HG03520 (cell line): ENCODE data around the gene PODXL2.
A peak's percentile ranks its signal among the peaks of the same experiment; 100 is the strongest.
"Not testable (repeated sequence)": the region's sequence is repeated elsewhere in the genome, so short reads cannot be mapped to it uniquely, and the experiment has no call there.

ENCODE experiments used
- ATAC-seq: cut with Tn5 transposase; IDR thresholded peaks from one replicate; pipeline ENCODE4 v1.9.1; 2021; ENCODE audit warnings: mild to moderate bottlenecking, moderate library complexity; ENCODE audit not compliant: unreplicated experiment

The PODXL2 gene

DNA sequence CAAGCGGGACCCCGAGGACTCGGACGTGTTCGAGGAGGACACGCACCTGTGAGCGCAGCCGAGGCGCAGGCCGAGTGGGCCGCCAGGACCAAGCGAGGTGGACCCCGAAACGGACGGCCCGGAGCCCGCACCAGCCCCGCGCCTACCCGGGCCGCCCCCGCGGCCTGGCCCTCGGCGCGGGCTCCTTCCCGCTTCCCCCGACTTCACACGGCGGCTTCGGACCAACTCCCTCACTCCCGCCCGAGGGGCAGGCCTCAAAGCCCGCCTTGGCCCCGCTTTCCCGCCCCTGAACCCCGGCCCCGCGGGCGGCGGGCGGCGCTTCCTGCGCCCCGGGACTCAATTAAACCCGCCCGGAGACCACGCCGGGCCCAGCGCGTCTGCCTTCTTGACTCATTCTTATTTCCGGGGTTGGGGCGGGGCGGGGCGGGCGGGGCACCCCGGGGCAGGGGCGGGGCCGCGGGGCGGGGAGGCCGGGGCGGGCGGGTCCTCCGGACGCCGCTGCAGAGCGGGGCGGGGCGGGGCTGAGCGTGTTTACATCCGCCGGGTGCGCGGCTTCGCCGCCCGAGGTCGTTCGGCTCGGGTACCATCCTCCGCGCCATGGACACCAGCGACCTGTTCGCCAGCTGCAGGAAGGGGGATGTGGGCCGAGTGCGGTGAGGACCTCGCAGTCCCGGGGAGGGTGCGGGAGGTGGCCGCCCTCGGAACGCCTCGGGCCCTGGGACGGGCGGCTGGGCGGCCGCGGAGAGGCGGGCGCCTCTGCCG lies 43.6 kb downstream of the PODXL2 start, which contains the start of gene ABTB1:
Gene ABTB1 (plus strand): TSS at position 524 of the 762 bp plus-strand sequence. CDS start 74 bp downstream, at position 598.
- ATAC-seq: peak; percentile 61

DNA sequence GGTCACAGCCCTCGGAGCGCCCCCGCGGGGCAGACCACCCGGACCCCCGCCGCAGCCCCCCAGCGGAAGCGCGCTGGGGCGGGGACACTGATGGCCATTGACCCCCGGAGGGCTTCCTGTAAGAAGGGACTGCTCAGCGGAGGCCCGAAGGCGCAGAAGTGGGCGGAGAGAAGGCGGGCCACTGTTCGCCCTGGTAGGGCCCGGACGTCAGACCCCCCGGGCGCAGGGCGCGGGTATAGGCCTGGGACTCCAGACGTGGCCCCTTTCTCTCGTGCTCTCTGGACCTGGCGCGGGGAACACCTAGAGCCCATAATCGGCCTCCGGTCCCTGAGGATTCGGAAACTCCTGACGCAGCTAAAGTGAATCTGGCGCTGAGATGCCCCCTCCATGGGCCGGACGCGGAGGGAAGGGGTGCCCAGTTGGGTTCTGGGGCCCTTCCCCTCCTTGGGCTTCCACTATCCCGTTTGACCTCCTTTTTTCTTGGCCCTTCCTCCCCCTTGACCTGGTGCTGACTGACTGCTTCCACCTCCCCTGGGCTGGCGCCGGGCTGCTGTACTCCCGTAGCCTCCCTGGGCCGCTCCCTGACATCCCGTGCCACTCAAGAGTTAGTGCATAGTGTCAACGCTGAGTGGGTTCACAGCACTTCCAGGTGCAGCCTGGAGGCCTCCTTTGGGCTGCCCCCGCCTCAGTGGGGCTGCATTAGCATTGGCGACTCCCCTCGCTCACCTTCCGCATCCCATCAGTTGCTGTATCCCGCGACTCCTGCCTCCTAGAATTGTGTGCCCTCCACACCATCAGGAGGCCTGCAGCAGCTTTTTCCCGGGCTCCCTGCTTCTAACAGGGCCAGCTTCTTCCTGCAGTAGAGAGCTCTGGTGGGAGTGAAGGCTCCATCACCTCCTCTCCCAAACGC lies 44.5 kb downstream of the PODXL2 start:
- ATAC-seq: peak; percentile 23

DNA sequence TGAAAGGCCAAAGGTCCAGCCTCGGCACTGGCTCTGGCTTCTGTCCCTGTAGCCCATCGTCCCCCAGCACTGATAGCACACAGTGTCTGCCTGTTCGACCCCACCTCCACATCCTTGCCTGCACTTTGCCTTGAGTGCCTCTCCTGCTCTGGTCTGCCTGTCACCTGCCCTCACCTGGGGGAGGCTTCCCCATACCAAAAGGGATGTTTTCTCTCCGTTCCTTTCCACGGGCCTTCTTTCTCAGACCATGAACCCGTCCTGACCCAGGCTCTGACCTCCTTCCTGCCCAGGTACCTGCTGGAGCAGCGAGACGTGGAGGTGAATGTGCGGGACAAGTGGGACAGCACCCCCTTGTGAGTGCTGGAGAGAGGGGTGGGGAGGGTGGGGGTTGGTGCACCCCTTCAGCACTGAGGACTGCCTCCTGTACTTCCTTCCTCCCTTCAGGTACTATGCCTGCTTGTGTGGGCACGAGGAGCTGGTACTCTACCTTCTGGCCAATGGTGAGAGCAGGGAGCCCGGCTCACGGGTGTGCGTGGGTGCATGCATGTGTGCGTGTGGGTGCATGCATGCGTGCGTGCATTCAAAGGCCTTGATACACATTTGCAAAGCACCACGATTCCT lies 45.2 kb downstream of the PODXL2 start:
- ATAC-seq: no peak

DNA sequence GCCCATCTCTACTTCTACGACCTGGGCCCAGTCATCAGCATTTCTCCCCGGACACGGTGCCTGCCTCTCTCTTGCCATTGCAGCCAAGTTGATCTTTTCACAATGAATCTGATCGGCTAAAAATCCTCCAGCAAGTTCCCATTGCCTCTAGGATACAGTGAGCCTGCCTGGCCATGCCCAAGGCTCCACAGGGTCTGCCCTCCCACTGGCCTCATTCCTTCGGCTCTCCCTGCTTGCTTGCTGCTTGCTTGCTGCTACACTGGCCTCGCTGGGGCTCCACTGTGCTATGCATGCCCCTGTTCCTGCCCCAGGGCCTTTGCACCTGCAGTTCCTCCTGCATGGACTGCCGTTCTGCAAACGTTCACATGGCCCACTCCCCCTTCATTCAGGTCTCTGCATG lies 45.8 kb downstream of the PODXL2 start:
- no peak for ATAC-seq

DNA sequence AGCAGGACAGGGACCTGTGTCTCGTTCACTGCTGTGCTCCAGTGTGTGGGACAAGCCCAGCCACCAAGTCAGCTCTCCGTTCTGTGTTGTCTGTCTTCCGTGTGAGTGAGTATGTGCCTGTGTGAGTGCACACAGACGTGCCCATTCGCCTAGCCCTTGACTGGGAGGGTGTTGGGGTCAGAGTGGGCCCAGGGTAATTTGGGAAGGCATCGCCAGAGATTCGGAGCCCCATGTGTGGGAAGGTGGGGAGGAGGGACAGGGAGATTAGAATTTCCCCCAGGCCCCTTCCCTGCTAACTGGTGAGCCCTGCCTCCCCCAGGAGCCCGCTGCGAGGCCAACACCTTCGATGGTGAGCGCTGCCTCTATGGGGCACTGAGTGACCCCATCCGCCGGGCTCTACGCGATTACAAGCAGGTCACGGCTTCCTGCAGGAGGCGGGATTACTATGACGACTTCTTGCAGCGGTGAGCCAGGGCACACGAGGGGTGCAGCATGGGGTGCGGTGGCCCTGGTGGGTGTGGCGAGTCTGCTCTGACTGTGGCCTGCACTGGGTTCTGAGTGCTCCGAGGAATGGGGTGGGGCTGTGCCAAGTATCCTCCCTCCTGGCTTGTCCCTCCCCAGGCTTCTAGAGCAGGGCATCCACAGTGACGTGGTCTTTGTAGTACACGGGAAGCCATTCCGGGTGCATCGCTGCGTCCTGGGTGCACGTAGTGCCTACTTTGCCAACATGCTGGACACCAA lies 46.8 kb downstream of the PODXL2 start:
- no peak for ATAC-seq

DNA sequence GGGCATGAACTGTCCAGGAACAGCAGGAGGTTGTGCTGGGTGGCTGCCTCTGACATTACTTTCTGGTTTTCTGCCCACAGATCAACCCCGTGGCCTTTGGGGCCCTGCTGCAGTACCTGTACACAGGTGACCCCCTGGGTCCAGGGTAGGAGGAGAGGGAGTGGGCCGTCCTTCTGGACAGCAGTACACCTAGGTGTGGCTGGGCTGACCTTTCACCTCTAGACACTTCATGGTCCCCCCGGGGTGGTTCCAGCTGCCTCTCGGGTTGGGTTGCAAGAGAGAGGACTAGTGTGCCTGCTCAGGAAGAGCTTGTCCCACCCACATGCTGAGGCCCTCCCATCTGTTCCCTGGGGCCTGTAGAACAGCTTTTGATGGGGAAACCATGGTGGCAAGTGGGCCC lies 47.5 kb downstream of the PODXL2 start:
- ATAC-seq: no peak

DNA sequence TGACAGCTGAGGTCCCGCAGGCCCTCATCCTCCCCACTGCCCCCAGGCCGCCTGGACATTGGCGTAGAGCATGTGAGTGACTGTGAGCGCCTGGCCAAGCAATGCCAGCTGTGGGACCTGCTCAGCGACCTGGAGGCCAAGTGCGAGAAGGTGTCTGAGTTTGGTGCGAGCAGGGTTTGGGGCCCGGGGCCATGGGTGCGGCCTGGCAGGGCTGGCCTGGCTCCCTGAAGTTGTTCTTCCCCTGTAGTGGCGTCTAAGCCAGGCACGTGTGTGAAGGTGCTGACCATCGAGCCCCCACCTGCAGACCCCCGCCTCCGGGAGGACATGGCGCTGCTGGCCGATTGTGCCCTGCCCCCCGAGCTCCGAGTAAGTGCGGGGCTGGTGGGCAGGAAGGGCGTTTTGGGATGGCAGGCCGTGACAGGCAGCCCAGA lies 48.0 kb downstream of the PODXL2 start:
- no peak for ATAC-seq

DNA sequence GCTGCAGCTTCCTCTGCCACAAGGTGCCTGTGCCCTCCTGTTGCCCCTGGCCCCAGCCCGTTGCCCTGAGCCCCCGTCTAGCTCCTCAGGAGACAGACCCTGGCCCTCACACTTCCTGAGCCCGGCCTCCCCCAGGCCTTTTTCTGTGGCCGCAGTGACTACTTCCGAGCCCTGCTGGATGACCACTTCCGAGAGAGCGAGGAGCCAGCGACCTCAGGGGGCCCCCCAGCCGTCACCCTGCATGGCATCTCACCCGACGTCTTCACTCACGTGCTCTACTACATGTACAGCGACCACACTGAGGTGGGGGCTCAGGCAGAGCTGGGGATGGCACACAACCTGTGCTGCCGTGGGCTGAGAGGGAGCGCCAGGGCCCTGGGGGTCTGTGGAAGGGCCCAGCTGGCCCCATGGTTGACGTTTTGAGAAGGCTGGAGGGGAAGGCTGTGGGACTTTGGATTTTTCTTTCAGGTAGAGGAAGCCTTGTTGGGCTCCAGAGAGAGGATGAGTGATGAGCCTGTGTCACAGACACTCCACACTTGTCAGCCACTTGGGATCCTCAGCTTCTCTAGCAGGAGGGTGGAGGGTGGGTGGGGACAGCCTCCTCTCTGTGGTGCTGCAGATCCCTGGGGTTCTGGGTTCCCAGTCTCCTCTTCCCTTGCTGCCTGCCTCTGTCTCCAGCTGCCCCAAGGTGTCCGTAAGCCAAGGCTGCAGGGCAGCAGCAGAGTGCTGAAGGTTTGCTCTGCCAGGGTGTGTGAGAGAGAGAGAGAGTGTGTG lies 48.7 kb downstream of the PODXL2 start:
- ATAC-seq: no peak

DNA sequence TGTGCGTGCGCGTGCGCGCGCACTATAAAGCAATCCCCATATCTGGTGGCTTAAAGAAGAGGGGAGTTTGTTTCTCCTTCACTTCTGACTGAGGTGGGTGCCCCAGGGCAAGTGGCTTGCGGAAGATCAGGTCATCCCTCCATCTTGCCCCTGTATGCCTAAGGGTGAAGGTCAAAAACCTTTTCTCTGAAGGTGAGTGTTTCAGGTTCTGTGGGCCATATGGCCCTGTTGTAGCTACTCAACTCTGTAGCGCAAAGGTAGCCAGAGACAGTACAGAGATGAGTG lies 49.3 kb downstream of the PODXL2 start:
- no peak for ATAC-seq

DNA sequence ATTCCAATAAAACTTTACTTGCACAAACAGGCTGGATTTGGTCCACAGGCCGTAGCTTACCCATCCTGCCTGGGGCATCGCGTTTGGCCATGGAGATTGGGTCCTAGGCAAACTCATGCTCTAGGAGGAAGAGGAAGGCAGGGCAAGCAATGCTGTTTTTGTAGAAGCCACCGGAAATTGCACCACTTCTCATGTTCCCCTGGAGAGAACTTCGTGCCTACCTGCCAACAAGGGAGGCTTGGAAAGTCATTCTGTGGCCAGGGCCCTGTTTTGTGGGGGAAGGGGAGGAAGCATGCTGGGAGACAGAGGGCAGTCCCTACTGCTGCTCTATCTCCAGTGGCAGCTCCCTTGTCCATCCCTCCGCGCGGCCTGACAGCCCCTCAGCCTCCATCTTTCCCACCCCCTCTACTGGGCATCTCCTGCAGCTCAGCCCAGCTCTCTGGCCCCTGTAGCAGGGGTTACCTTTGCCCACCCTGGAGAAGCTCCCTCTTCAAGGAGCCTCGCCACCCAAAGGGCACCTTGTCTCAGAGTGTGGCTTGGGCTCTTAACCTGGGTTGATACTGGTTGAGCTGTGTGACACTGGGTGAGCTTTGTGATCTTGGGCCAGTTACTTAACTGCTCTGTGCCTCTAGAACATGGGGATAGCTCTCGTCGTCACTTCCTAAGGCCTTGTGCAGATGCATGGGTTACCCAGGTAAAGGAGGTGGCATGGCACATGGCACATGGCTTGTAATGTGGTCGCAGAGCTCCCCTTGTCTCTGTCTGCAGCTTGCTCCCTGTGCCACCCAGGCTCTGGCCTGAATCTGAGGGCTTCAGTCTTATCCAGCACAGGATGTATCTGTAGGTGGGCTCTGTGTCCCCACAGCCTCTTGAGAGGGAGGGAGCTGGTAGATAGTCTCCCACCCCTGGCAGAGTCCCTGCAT lies 49.9 kb downstream of the PODXL2 start:
- ATAC-seq: no peak

DNA sequence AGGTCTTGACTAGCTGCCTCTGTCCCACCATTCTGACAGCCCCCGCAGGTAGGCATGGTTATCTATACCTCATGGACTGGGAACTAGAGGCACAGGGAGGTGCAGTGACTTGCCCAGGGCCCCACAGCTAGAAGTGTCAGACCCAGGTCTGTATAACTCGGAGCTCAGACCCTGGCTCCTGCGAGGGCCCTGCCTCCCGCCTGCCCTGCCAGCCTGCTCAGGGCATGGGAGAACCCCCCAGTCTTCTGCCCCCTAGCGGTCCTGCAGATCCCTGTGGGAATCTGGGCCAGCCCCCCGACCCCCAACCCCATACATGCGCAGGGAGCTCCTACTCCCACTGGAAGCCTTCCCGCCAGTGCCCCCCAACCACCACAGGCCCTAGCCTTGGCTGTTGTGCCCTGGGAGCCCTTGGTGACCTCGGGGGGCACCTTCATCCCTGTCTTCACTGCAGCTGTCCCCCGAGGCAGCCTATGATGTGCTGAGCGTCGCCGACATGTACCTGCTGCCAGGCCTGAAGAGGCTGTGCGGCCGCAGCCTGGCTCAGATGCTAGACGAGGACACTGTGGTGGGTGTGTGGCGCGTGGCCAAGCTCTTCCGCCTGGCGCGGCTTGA lies 50.7 kb downstream of the PODXL2 start:
- ATAC-seq: no peak

DNA sequence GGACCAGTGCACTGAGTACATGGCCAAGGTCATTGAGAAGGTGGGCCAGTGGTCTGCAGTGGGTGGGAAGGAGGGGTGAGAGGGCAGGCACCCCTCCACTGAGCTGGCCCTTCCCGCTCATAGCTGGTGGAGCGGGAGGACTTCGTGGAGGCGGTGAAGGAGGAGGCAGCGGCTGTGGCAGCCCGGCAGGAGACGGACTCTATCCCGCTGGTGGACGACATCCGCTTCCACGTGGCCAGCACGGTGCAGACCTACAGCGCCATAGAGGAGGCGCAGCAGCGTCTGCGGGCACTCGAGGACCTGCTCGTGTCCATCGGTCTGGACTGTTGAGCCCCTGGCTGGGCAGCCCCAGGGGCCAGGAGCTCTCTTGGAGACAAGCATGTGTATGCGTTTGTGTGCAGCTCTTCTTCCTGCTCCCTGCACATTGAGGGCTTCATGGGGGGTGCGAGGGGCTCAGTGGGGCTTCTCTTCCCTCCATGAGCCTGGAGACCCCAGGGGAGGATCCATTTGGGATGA lies 51.2 kb downstream of the PODXL2 start:
- no peak for ATAC-seq

DNA sequence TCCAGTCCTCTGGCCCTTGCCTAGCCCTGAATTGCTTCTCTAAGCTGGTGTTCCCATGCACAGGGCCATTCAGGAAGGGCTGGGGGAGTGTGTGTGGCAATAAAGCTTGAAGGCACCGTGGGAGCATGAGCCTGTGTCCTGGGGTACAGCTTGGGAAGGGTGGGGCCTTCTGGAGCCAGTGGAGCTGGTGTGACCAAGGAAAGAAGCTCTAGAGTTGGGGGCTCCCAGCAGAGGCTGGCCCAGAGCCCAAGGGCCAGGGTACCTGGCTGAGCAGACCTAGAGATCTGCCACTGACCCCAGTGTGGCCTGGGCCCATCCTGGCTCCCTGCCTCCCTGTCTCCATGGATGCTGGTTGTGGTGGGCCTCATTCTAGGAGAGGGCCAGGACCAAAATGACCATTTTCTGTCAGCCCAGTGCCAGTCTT lies 51.8 kb downstream of the PODXL2 start:
- ATAC-seq: no peak

DNA sequence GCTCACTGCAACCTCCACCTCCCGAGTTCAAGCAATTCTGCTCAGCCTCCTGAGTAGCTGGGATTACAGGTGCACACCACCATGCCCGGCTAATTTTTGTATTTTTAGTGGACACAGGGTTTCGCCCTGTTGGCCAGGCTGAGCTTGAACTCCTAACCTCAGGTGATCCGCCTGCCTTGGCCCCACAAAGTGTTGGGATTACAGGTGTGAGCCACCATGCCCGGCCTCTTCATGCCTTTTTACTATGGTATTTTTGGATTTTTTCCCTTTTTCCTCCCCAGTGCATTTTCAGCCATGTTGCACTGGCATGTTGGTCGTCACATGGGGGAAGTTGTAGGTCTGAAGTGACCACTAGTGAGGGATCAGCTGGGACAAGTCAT lies 53.2 kb downstream of the PODXL2 start:
- not testable (repeated sequence) for ATAC-seq

DNA sequence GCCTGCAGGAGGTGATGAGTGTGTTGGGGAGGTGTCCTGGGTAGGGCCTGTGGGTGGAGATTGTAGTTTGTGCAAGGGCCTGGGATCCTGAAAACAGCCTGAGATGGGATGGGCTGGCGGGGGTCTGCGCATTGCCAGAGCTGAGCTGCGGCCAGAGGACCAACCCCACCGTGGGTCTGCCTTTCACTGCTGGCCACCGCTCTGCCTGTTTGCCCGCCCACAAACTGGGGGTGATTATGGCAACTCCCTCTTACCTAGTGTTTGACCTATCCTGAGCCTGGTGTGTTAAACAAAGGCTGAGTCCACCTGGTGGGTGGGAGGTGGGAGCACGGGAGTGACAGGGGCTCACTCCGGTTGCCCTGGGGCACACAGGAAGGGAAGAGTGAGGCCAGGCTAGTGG lies 53.6 kb downstream of the PODXL2 start:
- ATAC-seq: no peak

DNA sequence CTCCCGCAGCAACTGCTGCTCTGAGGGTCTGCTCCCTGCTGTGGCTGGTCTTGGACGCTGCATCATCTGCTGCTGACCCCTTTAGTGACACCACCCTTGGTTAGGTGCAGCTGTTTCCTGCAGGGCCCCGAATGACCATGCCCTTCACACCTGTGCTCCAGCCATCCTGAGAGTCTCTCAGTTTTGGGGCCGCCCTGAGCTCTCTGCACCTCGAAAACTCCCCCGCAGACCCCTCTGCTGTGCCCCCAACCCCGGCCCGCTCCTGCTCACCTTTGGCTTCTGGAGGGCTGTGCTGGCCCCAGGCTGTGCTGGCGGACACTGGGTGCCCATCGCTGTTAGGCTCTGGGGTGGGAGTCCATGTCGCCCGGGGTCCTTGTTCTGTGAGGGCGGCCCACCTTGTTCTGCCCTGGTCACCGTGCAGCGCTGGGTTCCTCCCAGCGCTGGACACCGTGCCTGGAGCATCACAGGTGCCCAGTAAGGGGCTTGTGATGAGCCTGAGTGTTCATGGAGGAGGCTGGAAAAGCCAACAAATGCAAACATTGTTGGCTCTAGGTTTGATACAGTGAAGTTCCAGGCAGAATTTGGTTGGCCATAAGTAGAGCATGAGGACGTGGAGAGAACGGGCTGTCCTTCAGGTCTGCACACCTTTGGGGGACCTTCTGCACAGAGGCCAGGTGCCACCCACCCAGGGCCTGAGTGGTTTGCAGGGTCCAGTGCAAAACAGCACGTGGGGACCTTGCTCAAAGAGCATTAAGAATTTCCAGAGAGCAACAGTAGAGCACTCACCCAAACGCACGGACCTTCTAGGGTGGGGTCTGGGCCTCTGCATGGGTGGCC lies 56.1 kb downstream of the PODXL2 start:
- no peak for ATAC-seq

DNA sequence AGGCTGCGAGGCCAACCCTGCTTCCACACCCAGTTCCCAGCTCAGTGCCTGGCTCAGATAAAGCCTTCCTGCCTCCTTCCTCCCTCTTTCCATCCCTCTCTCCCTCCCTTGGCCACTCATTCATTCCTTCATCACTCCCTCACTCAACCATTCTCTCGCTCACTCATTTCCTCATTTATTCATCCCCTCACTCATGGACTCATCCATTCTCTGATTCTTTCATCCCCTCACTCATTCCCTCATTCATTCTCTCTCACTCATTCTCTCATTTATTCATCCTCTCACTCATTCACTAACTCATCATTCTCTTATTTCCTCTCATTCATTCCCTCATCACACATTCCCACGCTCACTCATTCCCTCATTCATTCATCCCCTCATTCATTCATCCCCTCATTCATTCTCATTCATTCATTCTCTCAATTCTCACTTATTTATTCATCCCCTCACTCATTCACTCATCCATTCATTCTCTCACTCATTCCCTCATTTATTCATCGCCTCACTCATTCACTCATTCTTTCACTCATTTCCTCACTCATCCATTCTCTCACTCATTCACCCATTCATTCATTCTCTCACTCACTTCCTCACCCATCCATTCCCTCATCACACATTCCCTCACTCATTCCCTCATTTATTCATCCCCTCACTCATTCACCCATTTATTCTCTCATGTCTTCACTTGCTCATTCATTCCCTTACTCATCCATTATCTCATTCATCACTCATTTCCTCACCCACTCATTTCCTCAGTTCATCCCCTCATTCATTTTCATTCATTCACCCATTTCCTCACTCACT lies 56.9 kb downstream of the PODXL2 start:
- ATAC-seq: no peak
